ENCODE data around the gene TTLL9.

The TTLL9 gene

GRCh38 chr20:31988430-31989015, 118.1 kb downstream of the TTLL9 start:
- no peak for DNase-seq

GRCh38 chr20:31989030-31989645, 118.7 kb downstream of the TTLL9 start:
- DNase-seq: no peak

GRCh38 chr20:31990641-31991338, 120.4 kb downstream of the TTLL9 start:
- no peak for DNase-seq

GRCh38 chr20:31991339-31991705, 120.9 kb downstream of the TTLL9 start:
- no peak for DNase-seq

- no peak for DNase-seq
These were observed 121.7 kb downstream of the TTLL9 start for GRCh38 chr20:31992086-31992485.
